ENCODE results near the gene RNF212.

Gene RNF212

GRCh38 chr4:1040344-1041146 lies 72.8 kb downstream of the RNF212 start:
- Histone ChIP-seq H3K4me1 (ENCODE audit: low read length) (no peaks in the 10 kb centered on the region), H4K20me1 (ENCODE audit: insufficient read depth, low read length) (no peaks in the 10 kb centered on the region), H3K27ac (ENCODE audit: low read length) (no peak overlapping the region), H3K9me3 (ENCODE audit: insufficient read depth, low read length) (no peaks in the 10 kb centered on the region), H3K27me3 (ENCODE audit: low read depth, low read length) (no peaks in the 10 kb centered on the region), H2AFZ (ENCODE audit: low read depth, low read length) (no peak overlapping the region), H3K79me2 (ENCODE audit: low read length) (no peaks in the 10 kb centered on the region), H3K4me2 (ENCODE audit: low read length) (no peak overlapping the region), H3K36me3 (replicated peaks; ENCODE audit: low read depth, low read length) (no peaks in the 10 kb centered on the region), H3K9ac (ENCODE audit: low read length) (no peak overlapping the region), H3K4me3 (ENCODE audit: low read length) (no peak overlapping the region)
- TF ChIP-seq CTCF (IDR thresholded peaks at IDR 0.05; ENCODE audit: low read depth, low read length) (no peak), EZH2phosphoT487 (IDR thresholded peaks at IDR 0.05; ENCODE audit: low read depth) (no peak)

GRCh38 chr4:1039493-1040343 lies 73.6 kb downstream of the RNF212 start:
- no peaks in the 10 kb centered on the region for H3K27me3 ChIP-seq (ENCODE audit: low read depth, low read length)
- TF ChIP-seq CTCF (IDR thresholded peaks at IDR 0.05; ENCODE audit: low read depth, low read length) (no peak), EZH2phosphoT487 (IDR thresholded peaks at IDR 0.05; ENCODE audit: low read depth) (no peak)
- no peak overlapping the region for H3K4me3 ChIP-seq (ENCODE audit: low read length)
- H2AFZ ChIP-seq (ENCODE audit: low read depth, low read length): no peak overlapping the region
- no peaks in the 10 kb centered on the region for H4K20me1 ChIP-seq (ENCODE audit: insufficient read depth, low read length)
- no peak overlapping the region for H3K9ac ChIP-seq (ENCODE audit: low read length)
- no peaks in the 10 kb centered on the region for H3K36me3 ChIP-seq (replicated peaks; ENCODE audit: low read depth, low read length)
- no peak overlapping the region for H3K4me2 ChIP-seq (ENCODE audit: low read length)
- no peaks in the 10 kb centered on the region for H3K79me2 ChIP-seq (ENCODE audit: low read length)
- H3K4me1 ChIP-seq (ENCODE audit: low read length): no peaks in the 10 kb centered on the region
- no peak overlapping the region for H3K27ac ChIP-seq (ENCODE audit: low read length)
- no peaks in the 10 kb centered on the region for H3K9me3 ChIP-seq (ENCODE audit: insufficient read depth, low read length)

- Histone ChIP-seq H3K4me2 (ENCODE audit: low read length) (no peak overlapping the region), H3K27ac (ENCODE audit: low read length) (no peak overlapping the region), H2AFZ (ENCODE audit: low read depth, low read length) (no peak overlapping the region), H4K20me1 (ENCODE audit: insufficient read depth, low read length) (no peaks in the 10 kb centered on the region), H3K4me1 (ENCODE audit: low read length) (no peaks in the 10 kb centered on the region), H3K9me3 (ENCODE audit: insufficient read depth, low read length) (no peaks in the 10 kb centered on the region), H3K36me3 (replicated peaks; ENCODE audit: low read depth, low read length) (no peaks in the 10 kb centered on the region), H3K79me2 (ENCODE audit: low read length) (no peaks in the 10 kb centered on the region), H3K4me3 (ENCODE audit: low read length) (no peak overlapping the region), H3K27me3 (ENCODE audit: low read depth, low read length) (no peaks in the 10 kb centered on the region), H3K9ac (ENCODE audit: low read length) (no peak overlapping the region)
- TF ChIP-seq EZH2phosphoT487 (IDR thresholded peaks at IDR 0.05; ENCODE audit: low read depth) (no peak), CTCF (IDR thresholded peaks at IDR 0.05; ENCODE audit: low read depth, low read length) (no peak)
Observed at GRCh38 chr4:1038948-1039492, 74.3 kb downstream of the RNF212 start.

All from OCI-LY3 (cell line).